Gastroesophageal sphincter (tissue), 3 donors: ENCODE results near the gene MCF2L2.

Experiments used
- POLR2A ChIP-seq, 2 donors: fragments of 450-650 bp; IDR thresholded peaks; one replicate each; pipeline ENCODE4 v1.6.1; 2017; ENCODE audit warnings: antibody characterized with exemption in 2 of 2, mild to moderate bottlenecking in 2 of 2, moderate library complexity in 1 of 2
- TF ChIP-seq, protein P1 (sequence below), 4 experiments: fragments of 200-600 bp in 2 of 4; fragments of 450-650 bp in 2 of 4; sonication (generic) in 1 of 4; IDR thresholded peaks; one replicate each; pipeline ENCODE4 v1.5.1; 2017 to 2019; ENCODE audit warnings: antibody characterized with exemption in 4 of 4, mild to moderate bottlenecking in 2 of 4, moderate library complexity in 2 of 4

DNA sequence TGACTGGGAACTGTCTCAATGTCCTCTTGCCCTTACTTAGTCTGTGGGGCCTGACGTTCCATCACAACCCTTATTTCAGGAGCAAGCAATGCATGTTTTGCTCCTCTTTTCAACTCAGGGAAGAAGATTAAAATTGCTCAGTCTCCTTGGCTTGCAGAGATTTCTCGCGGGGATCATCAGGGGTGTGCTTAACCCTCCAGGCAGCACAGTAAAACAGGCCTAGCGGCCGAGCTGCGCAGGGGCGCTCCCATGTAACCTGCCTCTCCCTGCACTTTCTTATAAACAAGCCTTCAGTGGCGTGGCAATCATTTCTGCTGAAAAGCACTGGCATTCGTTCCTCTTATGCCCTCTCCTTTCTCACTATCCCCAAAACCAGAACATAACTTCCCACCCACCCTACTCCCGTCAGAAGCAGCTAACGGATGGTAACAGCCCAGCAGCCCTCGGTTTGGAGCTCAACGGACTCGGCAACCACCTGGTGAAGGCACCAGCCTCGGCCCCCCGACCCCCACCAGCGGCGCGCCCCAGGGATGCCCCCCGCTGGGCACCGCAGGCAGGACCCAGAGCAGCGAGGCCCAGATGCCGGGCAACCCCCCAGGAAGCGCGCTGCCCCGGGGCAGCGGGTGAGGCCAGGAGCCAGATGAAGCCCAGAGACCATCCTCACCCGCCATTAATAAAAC is 1.1 kb downstream of the MCF2L2 start:
- TF ChIP-seq, protein P1, sequence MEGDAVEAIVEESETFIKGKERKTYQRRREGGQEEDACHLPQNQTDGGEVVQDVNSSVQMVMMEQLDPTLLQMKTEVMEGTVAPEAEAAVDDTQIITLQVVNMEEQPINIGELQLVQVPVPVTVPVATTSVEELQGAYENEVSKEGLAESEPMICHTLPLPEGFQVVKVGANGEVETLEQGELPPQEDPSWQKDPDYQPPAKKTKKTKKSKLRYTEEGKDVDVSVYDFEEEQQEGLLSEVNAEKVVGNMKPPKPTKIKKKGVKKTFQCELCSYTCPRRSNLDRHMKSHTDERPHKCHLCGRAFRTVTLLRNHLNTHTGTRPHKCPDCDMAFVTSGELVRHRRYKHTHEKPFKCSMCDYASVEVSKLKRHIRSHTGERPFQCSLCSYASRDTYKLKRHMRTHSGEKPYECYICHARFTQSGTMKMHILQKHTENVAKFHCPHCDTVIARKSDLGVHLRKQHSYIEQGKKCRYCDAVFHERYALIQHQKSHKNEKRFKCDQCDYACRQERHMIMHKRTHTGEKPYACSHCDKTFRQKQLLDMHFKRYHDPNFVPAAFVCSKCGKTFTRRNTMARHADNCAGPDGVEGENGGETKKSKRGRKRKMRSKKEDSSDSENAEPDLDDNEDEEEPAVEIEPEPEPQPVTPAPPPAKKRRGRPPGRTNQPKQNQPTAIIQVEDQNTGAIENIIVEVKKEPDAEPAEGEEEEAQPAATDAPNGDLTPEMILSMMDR (IDR thresholded peaks at IDR 0.05): no peak
- TF ChIP-seq POLR2A (IDR thresholded peaks at IDR 0.05): no peak
